ENCODE measurements around the gene SNX22.

DNA sequence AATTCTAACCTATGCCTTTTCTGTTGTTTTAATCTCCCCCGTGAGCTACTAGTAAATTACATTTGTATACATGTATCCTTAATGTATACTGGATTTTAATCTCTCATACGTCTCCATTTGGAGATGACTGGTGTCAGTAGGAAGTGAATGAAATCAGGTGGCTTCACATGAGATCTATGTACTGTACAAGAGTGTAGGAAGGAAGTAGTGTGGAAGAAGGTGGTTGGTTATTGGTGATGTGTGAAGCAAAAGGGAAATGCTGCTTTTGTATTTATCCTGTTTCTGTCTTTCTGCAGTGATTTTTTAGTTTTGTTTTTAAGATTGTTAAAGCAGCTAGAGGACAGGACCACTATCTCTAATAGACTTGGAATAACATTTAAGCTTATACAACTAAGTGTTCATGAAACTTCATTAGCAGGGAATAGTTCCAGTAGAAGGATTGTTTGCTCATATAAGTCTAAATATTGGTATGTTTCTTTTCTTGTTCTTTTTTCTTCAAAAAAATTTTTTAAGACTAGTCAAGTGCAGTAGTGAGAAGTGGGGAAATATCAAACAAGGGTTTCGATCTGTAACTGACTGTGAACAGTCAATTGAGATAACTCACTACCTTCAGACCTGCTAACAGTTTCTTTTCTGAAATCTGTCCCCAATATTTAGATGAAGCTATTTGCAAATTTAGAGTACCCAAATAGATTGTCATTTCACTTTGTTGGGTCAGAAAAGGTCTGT, 40.4 kb upstream of the SNX22 start:
- TF ChIP-seq POLR2AphosphoS5 (IDR thresholded peaks at IDR 0.05; ENCODE audit: borderline replicate concordance, low read depth, low read length): no peak
- TF ChIP-seq EZH2 (IDR thresholded peaks at IDR 0.05): no peak

Measured in SK-N-MC (cell line).